Muscle of leg (tissue), 11 donors: ENCODE data around the gene EYS. TPM values are rescaled to one million over a fixed set of nuclear protein-coding genes. Genes with fewer than 3 reads are reported as not detected.
"Not testable (repeated sequence)": the region's sequence is repeated elsewhere in the genome, so short reads cannot be mapped to it uniquely, and the experiment has no call there.

Experiments
- DNase-seq: peaks from one replicate; pipeline ENCODE4 v3.0.0; 2013
- H3K27ac ChIP-seq: one replicate; pipeline ENCODE4 v1.5.1; 2013; ENCODE audit warnings: mild to moderate bottlenecking, low read length, control low read depth
- H3K27me3 ChIP-seq: one replicate; pipeline ENCODE4 v1.6.1; 2013; ENCODE audit warnings: low read length; ENCODE audit not compliant: control insufficient read depth, insufficient read depth
- H3K36me3 ChIP-seq: one replicate; pipeline ENCODE4 v1.6.1; 2013; ENCODE audit warnings: low read length; ENCODE audit not compliant: control insufficient read depth, insufficient read depth
- H3K4me1 ChIP-seq: one replicate; pipeline ENCODE4 v1.6.1; 2013; ENCODE audit warnings: low read length; ENCODE audit not compliant: control insufficient read depth, insufficient read depth
- H3K4me3 ChIP-seq: one replicate; pipeline ENCODE4 v1.5.1; 2013; ENCODE audit warnings: low read length, control low read depth
- H3K9me3 ChIP-seq: replicated peaks from 2 replicates; pipeline ENCODE4 v1.6.1; 2013; ENCODE audit warnings: low read depth, low read length; ENCODE audit not compliant: control insufficient read depth
- WGBS: methylation state at CpG from one replicate; pipeline ENCODE4 v1.1.5; 2013; ENCODE audit warnings: missing lambda C conversion rate; ENCODE audit not compliant: insufficient coverage; 5-methylcytosine and 5-hydroxymethylcytosine counted together
- polyA plus RNA-seq, 8 donors: library from polyadenylated mRNA; unstranded; fragments of 120-200 nt; gene quantifications; one replicate each; pipeline versions ENCODE4 v1.2.1 to v1.2.3, GENCODE V29; 2013; ENCODE audit warnings: inconsistent platforms in 1 of 8, low replicate concordance in 1 of 8; ENCODE audit not compliant: insufficient read length in 8 of 8, insufficient read depth in 1 of 8
- total RNA-seq: library from RNA; stranded (reverse); fragments of 120-200 nt; gene quantifications from one replicate; pipeline ENCODE4 v1.2.4, GENCODE V29; 2013

EYS gene
- total and polyA plus RNA-seq, 9 donors = 0.24 to 1.1 (median 0.66) TPM

DNA sequence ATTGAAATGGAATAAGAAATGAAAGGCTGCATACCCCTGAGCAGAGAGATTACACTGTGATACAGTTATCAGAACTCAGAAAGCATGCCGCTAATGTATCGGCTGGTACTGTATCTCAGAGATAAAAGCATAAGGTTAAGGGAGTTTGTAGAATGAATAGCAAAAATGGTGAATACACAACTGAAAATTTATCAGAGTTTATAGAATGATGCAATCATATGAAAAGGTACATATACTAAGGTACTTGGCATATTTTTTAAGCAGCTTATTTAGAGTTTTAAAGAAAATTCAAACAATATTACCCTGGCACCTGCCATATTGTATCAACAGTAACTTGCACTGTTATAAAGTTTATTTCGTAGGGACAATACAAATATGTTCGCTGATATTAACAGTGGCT, 1707.4 kb downstream of the EYS start:
- Histone ChIP-seq H3K4me3 (no peak overlapping the region), H3K27ac (no peak overlapping the region), H3K4me1 (no peaks in the 10 kb centered on the region), H3K9me3 (peaks cover under 1% of the 10 kb centered on the region), H3K36me3 (no peaks in the 10 kb centered on the region), H3K27me3 (no peaks in the 10 kb centered on the region)
- 80% methylated on average over 2 of the region's 4 CpGs for WGBS
- DNase-seq = no peak

DNA sequence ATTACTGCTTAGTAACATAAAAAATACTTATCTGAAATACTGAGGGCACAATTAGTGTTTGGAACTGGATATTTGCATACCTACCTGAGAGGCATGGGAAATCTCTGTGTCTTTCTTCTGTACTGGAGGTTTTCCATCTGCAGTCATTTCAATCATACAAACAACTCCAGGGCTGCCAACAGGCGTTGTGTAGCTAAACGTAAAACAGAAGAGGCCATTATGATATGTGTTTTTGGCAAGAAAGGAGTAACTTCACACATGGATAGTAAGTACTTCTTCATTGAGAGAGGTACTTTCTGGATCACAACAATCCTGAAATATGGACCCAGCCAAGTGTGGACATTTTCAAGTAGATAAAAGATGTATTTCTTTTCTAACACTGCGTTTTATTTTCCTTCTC, 1708.0 kb downstream of the EYS start:
- Histone ChIP-seq H3K4me1 (no peaks in the 10 kb centered on the region), H3K36me3 (no peaks in the 10 kb centered on the region), H3K4me3 (no peak overlapping the region), H3K27ac (no peak overlapping the region), H3K9me3 (no peaks in the 10 kb centered on the region), H3K27me3 (no peaks in the 10 kb centered on the region)
- DNase-seq = peak; percentile 7
- WGBS = no CpG with 5 or more reads among the region's 3 CpGs

GRCh38 chr6:63997734-63998133, 1709.3 kb downstream of the EYS start:
- Histone ChIP-seq H3K4me3 (no peak overlapping the region), H3K27ac (no peak overlapping the region), H3K9me3 (no peaks in the 10 kb centered on the region), H3K4me1 (no peaks in the 10 kb centered on the region), H3K36me3 (no peaks in the 10 kb centered on the region), H3K27me3 (no peaks in the 10 kb centered on the region)
- DNase-seq = no peak
- WGBS = no CpG with 5 or more reads among the region's 1 CpG

DNA sequence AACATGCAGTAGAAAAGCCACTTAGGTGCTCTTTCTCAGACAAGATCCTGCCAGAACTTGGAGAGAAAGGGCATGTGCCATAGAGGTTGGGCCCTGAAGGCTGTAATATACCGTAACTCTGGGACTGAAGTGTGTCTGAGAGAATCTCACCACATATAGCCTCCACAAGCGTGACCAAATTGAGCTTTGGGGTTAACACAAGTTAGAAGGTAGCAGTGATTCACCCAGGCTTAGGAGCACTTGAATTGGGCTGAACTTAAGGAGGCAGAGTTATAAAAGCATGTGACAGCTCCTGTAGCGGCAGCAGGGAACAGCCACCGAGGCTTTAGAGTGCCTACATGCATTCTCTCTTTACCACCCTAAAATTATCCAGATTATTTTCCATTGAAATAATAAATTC, 1709.8 kb downstream of the EYS start:
- no CpG with 5 or more reads among the region's 4 CpGs for WGBS

GRCh38 chr6:63985223-63985622, 1721.8 kb downstream of the EYS start:
- Histone ChIP-seq H3K36me3 (no peaks in the 10 kb centered on the region), H3K9me3 (no peaks in the 10 kb centered on the region), H3K27ac (no peak overlapping the region), H3K27me3 (no peaks in the 10 kb centered on the region), H3K4me3 (no peak overlapping the region), H3K4me1 (no peaks in the 10 kb centered on the region)
- no CpG with 5 or more reads among the region's 3 CpGs for WGBS
- DNase-seq = no peak

More for the DNA sequence above, 1709.8 kb downstream of the EYS start:
- DNase-seq = no peak
- Histone ChIP-seq H3K4me1 (no peaks in the 10 kb centered on the region), H3K9me3 (no peaks in the 10 kb centered on the region), H3K36me3 (no peaks in the 10 kb centered on the region), H3K27me3 (no peaks in the 10 kb centered on the region), H3K4me3 (no peak overlapping the region), H3K27ac (no peak overlapping the region)

DNA sequence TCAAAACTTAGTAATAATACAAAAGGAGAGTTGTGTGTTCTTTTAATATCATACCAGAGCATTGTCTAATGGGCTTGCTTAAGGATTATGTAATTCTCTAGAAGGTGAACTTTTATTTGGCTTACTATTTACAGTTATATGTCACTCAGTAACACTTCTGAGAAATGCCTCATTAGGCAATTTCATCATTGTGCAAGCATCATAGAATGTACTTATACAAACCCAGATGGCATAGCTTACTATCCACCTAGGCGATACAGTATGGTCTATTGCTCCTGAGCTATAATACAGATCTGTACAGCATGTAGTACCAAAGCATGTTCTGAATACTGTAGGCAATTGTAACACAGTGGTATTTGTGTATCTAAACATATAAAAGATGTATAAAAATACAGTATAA, 1731.3 kb downstream of the EYS start:
- Histone ChIP-seq H3K27ac (no peak overlapping the region), H3K27me3 (no peaks in the 10 kb centered on the region), H3K4me1 (no peaks in the 10 kb centered on the region), H3K9me3 (no peaks in the 10 kb centered on the region), H3K36me3 (no peaks in the 10 kb centered on the region), H3K4me3 (no peak overlapping the region)
- DNase-seq = no peak
- no CpG with 5 or more reads among the region's 1 CpG for WGBS

GRCh38 chr6:63968650-63969049, 1738.4 kb downstream of the EYS start:
- no peaks in the 10 kb centered on the region for H3K4me1 ChIP-seq
- no peaks in the 10 kb centered on the region for H3K27me3 ChIP-seq
- H3K27ac ChIP-seq = no peak overlapping the region
- no peak overlapping the region for H3K4me3 ChIP-seq
- H3K9me3 ChIP-seq = no peaks in the 10 kb centered on the region
- no peaks in the 10 kb centered on the region for H3K36me3 ChIP-seq
- no peak for DNase-seq
- whole genome bisulfite sequencing = no CpG with 5 or more reads among the region's 2 CpGs

GRCh38 chr6:63964366-63964765, 1742.7 kb downstream of the EYS start:
- H3K36me3 ChIP-seq = no peaks in the 10 kb centered on the region
- no peak overlapping the region for H3K4me3 ChIP-seq
- DNase-seq = peak; percentile 12
- H3K9me3 ChIP-seq = no peaks in the 10 kb centered on the region
- H3K27ac ChIP-seq = no peak overlapping the region
- no peaks in the 10 kb centered on the region for H3K27me3 ChIP-seq
- H3K4me1 ChIP-seq = no peaks in the 10 kb centered on the region

DNA sequence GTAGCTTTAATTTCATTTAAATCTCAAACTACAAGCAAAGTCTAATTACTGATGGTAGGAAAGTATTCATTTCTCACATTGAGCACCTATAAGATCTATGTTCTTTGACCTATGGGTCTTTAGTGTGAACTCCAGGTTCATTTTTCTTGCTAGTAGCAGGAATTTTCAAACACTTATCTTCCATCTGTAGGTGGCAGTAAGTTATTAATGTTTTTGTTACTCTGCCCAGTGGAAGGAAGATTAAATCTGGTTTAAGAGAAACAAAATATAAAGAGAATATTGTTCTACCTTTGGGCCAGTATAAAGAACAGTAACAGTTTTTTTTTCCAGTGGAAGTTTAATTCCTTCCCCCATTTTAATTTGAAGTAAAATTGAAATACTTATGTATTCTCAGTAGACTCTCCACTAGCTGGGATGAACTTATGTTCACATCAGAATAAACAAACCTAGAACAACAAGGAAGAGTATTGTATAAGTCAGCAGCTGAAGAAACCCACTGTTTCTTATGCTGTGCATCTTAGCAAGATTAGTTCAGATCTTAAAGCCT, 1743.2 kb downstream of the EYS start:
- H3K4me3 ChIP-seq = no peak overlapping the region
- H3K9me3 ChIP-seq = no peaks in the 10 kb centered on the region
- peak; percentile 16 for DNase-seq
- H3K4me1 ChIP-seq = no peaks in the 10 kb centered on the region
- H3K36me3 ChIP-seq = no peaks in the 10 kb centered on the region
- no peaks in the 10 kb centered on the region for H3K27me3 ChIP-seq
- no peak overlapping the region for H3K27ac ChIP-seq

- not testable (repeated sequence) for H3K27ac ChIP-seq, H3K9me3 ChIP-seq, H3K4me1 ChIP-seq, DNase-seq, H3K4me3 ChIP-seq, H3K36me3 ChIP-seq, H3K27me3 ChIP-seq
- WGBS = 46% methylated on average over 3 of the region's 3 CpGs
These were observed 1753.5 kb downstream of the EYS start for GRCh38 chr6:63953336-63954021.
